Transverse colon (tissue), 4 donors: ENCODE results near the gene NLRC4.

Experiments used
- CTCF ChIP-seq, 5 experiments: fragments of 200-600 bp in 3 of 5; fragments of 450-650 bp in 2 of 5; sonication (generic) in 3 of 5; IDR thresholded peaks; 1 replicate in 2 of 5; 2 replicates in 3 of 5; pipeline ENCODE4 v1.5.1; 2016 to 2017; ENCODE audit warnings: antibody characterized with exemption in 5 of 5, inconsistent platforms in 3 of 5, mild to moderate bottlenecking in 2 of 5, moderate library complexity in 1 of 5
- POLR2AphosphoS5 ChIP-seq, 3 donors: sonication (generic); formaldehyde crosslinking; IDR thresholded peaks; one replicate each; pipeline ENCODE4 v1.6.1; 2016; ENCODE audit warnings: antibody characterized with exemption in 3 of 3

GRCh38 chr2:32284321-32284720, 19.6 kb upstream of the NLRC4 start:
- no peak for TF ChIP-seq CTCF (IDR thresholded peaks at IDR 0.05)
- TF ChIP-seq POLR2AphosphoS5 (IDR thresholded peaks at IDR 0.05): no peak
